Activated naive CD8-positive, alpha-beta T cell treated with anti-CD3 and anti-CD28 coated beads, Interleukin-2, amount 50 U/mL, for 24 hours (primary cell): ENCODE results near the gene IGDCC3.

Source experiments
- ATAC-seq: fragments of 150-1000 bp; cut with Tn5 transposase; one replicate; pipeline ENCODE4 v1.10.0; 2021
- DNase-seq: peaks from one replicate; pipeline ENCODE4 v3.0.0; 2021
- H3K27ac Mint-ChIP-seq: one replicate; pipeline ENCODE4 v1.8.0; 2021; ENCODE audit warnings: mild to moderate bottlenecking, mixed read lengths
- H3K27me3 Mint-ChIP-seq: one replicate; pipeline ENCODE4 v1.8.0; 2021; ENCODE audit warnings: mixed read lengths
- H3K36me3 Mint-ChIP-seq: one replicate; pipeline ENCODE4 v1.8.0; 2021; ENCODE audit warnings: low read depth, mixed read lengths
- H3K4me1 Mint-ChIP-seq: one replicate; pipeline ENCODE4 v1.8.0; 2021; ENCODE audit warnings: mixed read lengths
- H3K4me3 Mint-ChIP-seq: one replicate; pipeline ENCODE4 v1.8.0; 2021; ENCODE audit warnings: mild to moderate bottlenecking, moderate library complexity, mixed read lengths
- H3K9me3 Mint-ChIP-seq: one replicate; pipeline ENCODE4 v1.8.0; 2021; ENCODE audit warnings: mixed read lengths

The IGDCC3 gene

DNA sequence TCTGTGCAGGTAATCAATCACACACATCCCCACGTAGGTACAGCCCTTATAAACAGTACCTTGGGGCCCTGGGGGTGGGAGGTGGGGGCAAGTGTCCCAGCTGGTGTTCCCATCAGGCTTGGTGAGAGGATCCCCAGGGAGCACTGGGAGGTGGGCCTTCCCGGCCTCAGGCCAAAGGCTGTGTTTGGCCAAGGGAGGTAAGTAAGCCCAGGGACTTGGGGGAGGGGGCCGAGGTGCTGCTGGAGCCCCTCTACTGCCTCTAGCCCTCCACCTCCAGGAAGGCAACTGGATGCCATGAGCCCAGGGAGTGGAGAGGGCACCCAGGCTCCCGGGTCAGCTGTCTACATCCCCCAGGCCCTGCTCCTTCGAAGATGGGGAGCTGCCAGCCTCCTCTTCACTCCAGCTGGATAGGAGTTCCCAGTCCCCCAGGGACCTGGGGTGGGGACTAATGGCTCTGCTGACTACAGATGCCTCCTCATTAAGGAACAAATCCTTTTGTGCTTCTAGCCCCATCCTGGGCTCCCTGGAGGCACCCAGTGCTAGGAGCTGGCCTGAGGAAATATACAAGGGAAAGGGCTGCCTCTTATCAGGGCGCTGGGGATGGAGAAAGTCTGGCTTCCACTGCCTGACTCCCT is 40.2 kb downstream of the IGDCC3 start:
- Mint-ChIP-seq H3K9me3 (no peaks in the 10 kb centered on the region), H3K4me3 (no peak overlapping the region), H3K4me1 (no peaks in the 10 kb centered on the region), H3K27ac (no peak overlapping the region), H3K36me3 (no peaks in the 10 kb centered on the region), H3K27me3 (peaks cover 7% of the 10 kb centered on the region)
- ATAC-seq = no peak
- no peak for DNase-seq

DNA sequence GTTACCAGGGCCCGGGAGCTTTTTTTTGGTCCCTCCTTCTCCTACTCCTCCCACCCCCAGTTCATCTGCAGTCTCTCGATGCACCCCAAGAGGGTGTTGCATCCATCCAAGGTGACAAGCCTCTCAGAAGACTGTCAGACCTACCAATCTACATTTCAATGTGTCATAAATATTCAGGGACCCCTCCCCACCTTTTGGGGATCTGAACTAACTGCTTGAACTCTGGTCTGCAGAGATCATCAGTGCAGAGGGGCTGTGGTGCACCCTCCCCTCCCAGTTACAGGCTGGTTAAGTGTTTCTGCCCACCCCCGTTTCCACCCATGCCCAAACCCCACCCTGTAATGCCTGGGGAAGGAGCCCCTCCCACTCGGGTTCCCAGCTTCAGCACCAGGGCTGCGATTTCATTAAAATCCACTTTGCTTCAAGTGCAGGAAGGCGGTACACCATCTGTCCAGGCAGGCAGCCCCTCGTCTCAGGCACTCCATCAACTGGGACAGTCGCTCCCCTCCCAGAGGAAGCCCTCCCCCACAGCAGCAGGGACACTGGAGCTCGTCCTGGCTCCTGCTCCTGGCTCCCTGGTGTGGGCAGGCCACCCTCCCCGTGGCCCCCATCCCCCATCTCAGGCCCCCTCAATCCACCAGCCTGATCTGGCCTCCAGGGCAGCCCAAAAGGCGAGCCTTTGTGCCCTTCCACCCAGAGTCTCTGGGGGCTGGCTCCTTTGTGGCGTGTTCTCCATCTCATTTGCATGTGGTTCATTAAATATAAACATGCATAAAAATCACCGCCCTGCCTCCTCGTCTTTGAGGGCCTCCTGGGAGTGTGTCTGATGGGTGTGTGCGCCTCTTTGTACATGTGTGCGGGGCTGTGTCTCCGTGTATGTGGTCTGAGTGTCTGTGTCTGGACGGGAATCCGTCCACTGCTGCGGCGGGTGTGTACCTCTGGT is 41.0 kb downstream of the IGDCC3 start:
- ATAC-seq (no peak), DNase-seq (no peak)
- Mint-ChIP-seq H3K4me3 (no peak overlapping the region), H3K4me1 (no peaks in the 10 kb centered on the region), H3K9me3 (no peaks in the 10 kb centered on the region), H3K27ac (no peak overlapping the region), H3K36me3 (no peaks in the 10 kb centered on the region), H3K27me3 (peaks cover 7% of the 10 kb centered on the region)

DNA sequence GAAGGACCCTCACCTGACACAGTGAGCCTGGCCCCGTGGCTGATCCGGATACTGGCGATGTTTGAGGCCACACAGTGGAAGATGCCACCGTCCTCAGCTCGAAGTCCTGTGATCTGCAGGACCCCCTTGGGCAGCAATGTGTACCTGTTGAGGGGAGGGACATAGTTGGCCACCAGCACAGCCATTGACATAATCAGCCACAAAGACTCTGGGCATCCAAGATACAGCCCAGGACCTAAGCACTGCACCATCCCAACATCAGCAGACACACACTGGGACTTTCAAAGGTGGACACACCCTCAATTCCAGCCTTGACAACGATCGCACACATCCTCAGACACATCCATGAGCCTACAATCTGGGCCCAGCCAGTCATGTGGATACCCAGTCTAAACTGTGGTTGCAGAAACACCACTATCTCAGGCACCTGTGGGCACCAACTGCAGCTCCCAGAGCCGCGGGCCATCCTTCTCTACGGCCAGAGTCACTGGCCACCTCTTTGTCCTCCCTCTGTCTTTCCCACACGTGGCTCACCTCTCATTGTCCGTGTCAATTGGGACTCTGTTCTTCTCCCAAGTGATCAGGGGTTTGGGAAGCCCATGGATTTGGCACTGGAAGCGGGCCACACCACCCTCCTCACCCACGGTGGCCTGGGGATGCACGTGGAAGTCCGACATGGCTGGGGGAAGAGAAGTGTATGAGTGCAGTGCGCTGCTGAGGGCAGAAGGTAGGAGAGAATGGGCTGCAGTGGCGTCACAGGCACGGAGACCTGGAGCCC is 42.3 kb downstream of the IGDCC3 start:
- ATAC-seq = no peak
- H3K4me3 Mint-ChIP-seq = no peak overlapping the region
- H3K9me3 Mint-ChIP-seq = no peaks in the 10 kb centered on the region
- H3K27ac Mint-ChIP-seq = no peak overlapping the region
- H3K36me3 Mint-ChIP-seq = no peaks in the 10 kb centered on the region
- no peak for DNase-seq
- peaks cover 5% of the 10 kb centered on the region for H3K27me3 Mint-ChIP-seq
- no peaks in the 10 kb centered on the region for H3K4me1 Mint-ChIP-seq

DNA sequence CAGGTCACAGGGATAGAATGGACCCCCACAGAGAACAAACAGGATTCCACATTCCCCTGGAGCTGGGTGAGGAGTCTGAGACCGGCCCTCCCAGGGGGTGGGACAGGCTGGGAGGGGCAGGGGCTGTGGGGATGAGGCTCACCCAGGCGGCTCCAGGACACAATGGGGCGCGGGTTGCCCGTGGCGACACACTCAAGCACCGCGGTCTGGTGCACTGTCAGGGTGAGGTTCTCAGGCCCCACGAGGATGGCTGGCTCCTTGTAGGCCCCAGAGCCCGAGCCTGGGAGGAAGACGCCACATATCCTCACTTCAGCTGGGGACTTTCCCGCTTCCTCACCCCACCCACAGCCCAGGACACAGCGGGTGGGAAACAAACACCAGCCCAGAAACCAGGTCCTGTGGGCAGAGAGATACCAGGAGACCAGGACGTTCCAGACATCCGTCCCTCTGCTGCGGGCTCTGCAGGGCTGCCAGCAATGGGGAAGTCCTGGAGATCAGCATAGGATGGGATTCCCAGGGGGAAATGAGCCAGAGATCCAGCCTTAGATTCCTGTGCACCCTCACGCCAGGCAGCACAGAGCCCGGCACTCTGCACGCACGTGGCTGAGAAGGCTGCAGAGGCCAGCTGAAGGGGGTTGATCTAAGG is 43.1 kb downstream of the IGDCC3 start:
- no peak for DNase-seq
- Mint-ChIP-seq H3K4me3 (no peak overlapping the region), H3K27me3 (peaks cover 2% of the 10 kb centered on the region), H3K9me3 (no peaks in the 10 kb centered on the region), H3K4me1 (no peaks in the 10 kb centered on the region), H3K27ac (no peak overlapping the region), H3K36me3 (no peaks in the 10 kb centered on the region)
- no peak for ATAC-seq

DNA sequence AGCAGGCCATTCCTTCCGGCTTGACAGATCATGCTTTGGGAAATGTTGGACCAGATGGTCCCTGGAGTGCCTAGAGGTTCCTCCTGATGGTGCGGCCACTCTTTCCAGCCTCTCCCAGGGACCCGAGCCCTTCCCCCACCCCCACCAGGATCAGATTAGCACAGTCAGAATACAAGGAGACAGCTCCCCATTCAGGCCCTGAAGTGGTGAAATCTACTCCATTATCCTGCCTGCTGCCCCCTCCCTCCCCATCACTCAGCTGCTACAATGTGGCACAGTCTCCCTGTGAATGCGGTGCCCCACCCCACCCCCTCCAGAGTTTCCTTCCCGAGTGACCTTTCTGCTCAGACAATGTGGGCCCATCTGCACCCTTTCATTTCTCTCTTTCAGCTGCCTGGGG is 43.9 kb downstream of the IGDCC3 start:
- Mint-ChIP-seq H3K36me3 (no peaks in the 10 kb centered on the region), H3K9me3 (no peaks in the 10 kb centered on the region), H3K4me3 (no peak overlapping the region), H3K27me3 (no peaks in the 10 kb centered on the region), H3K27ac (no peak overlapping the region), H3K4me1 (no peaks in the 10 kb centered on the region)
- DNase-seq (no peak), ATAC-seq (no peak)

GRCh38 chr15:65333148-65333820 is 44.5 kb downstream of the IGDCC3 start:
- H3K27ac Mint-ChIP-seq = no peak overlapping the region
- no peak overlapping the region for H3K4me3 Mint-ChIP-seq
- H3K36me3 Mint-ChIP-seq = no peaks in the 10 kb centered on the region
- H3K27me3 Mint-ChIP-seq = no peaks in the 10 kb centered on the region
- H3K4me1 Mint-ChIP-seq = no peaks in the 10 kb centered on the region
- ATAC-seq (no peak), DNase-seq (no peak)
- no peaks in the 10 kb centered on the region for H3K9me3 Mint-ChIP-seq

GRCh38 chr15:65332391-65333147 is 45.2 kb downstream of the IGDCC3 start:
- Mint-ChIP-seq H3K27ac (no peak overlapping the region), H3K36me3 (no peaks in the 10 kb centered on the region), H3K27me3 (no peaks in the 10 kb centered on the region), H3K4me3 (no peak overlapping the region), H3K9me3 (no peaks in the 10 kb centered on the region), H3K4me1 (peaks cover 2% of the 10 kb centered on the region)
- DNase-seq = no peak
- no peak for ATAC-seq

DNA sequence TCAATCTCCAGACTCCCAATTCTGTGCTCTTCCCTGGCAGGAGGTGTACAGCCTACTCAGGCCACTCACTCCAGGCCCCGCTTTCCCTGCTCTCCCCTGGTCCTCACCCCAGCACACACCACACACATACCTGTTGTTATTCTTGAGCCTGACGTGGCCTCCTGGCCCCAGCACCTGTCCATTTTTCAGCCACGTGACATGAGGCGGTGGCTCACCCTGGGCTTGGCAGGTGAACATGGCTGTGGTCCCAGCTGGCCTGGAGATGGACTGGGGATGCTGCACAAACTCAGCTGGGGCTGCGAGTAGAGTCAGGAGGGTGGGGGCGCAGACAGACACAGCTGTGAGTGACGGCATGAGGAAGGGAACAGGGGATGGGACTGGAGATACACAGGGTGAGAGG is 46.0 kb downstream of the IGDCC3 start:
- peaks cover 2% of the 10 kb centered on the region for H3K4me1 Mint-ChIP-seq
- H3K27me3 Mint-ChIP-seq = no peaks in the 10 kb centered on the region
- H3K27ac Mint-ChIP-seq = no peak overlapping the region
- H3K36me3 Mint-ChIP-seq = no peaks in the 10 kb centered on the region
- no peaks in the 10 kb centered on the region for H3K9me3 Mint-ChIP-seq
- ATAC-seq (no peak), DNase-seq (no peak)
- no peak overlapping the region for H3K4me3 Mint-ChIP-seq

GRCh38 chr15:65330934-65331645 is 46.7 kb downstream of the IGDCC3 start:
- Mint-ChIP-seq H3K36me3 (no peaks in the 10 kb centered on the region), H3K27me3 (no peaks in the 10 kb centered on the region), H3K27ac (no peak overlapping the region), H3K9me3 (no peaks in the 10 kb centered on the region), H3K4me3 (no peak overlapping the region), H3K4me1 (peaks cover 2% of the 10 kb centered on the region)
- ATAC-seq (no peak), DNase-seq (no peak)

- Mint-ChIP-seq H3K27me3 (no peaks in the 10 kb centered on the region), H3K4me3 (no peak overlapping the region), H3K4me1 (peaks cover 2% of the 10 kb centered on the region), H3K9me3 (no peaks in the 10 kb centered on the region), H3K36me3 (no peaks in the 10 kb centered on the region), H3K27ac (no peak overlapping the region)
- ATAC-seq (no peak), DNase-seq (no peak)
Observed at GRCh38 chr15:65329984-65330735, 47.6 kb downstream of the IGDCC3 start.

DNA sequence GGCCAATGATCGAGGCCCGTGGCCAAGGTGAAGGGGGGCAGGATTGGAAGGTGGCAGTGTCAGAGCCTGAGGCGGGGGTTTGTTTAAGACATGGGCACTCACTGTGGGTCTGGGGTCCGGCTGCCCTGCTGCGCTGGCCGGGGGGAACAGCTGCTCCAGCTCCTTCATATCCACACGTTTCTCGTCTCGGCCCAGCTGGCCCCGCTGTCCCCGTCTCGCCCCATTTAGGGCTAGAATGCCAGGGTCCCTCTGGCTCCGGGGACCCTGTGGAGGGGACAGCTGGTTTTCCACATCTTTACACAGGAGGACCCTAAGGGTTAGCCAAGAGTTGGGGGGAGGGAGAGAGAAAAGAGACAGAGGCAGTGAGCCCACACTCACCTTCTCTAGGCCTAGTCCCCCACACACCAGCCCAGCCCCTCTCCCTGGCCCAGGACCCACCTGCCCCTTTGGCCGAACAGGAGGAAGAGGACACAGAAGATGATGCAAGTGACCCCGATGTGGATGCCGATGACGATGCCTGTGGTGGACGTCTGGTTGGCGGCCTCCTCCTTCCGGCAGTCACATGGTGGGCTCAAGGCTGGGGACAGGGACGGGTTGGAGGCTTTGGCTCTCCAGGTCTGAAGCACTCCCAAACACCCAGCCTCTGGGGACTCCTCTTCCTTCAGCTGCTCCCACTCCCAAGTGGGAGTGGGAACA is 48.4 kb downstream of the IGDCC3 start:
- no peak for ATAC-seq
- H3K36me3 Mint-ChIP-seq = no peaks in the 10 kb centered on the region

More for the DNA sequence above, 48.4 kb downstream of the IGDCC3 start:
- Mint-ChIP-seq H3K27ac (no peak overlapping the region), H3K4me1 (peaks cover 2% of the 10 kb centered on the region), H3K9me3 (no peaks in the 10 kb centered on the region), H3K27me3 (no peaks in the 10 kb centered on the region), H3K4me3 (no peak overlapping the region)
- no peak for DNase-seq
